Measurements from ENCODE around the gene ILKAP. TPM values are rescaled to one million over a fixed set of nuclear protein-coding genes. Genes with fewer than 3 reads are reported as not detected.

ILKAP gene
- total RNA-seq, 1 experiment from 2014 or later: 53.4 TPM

DNA sequence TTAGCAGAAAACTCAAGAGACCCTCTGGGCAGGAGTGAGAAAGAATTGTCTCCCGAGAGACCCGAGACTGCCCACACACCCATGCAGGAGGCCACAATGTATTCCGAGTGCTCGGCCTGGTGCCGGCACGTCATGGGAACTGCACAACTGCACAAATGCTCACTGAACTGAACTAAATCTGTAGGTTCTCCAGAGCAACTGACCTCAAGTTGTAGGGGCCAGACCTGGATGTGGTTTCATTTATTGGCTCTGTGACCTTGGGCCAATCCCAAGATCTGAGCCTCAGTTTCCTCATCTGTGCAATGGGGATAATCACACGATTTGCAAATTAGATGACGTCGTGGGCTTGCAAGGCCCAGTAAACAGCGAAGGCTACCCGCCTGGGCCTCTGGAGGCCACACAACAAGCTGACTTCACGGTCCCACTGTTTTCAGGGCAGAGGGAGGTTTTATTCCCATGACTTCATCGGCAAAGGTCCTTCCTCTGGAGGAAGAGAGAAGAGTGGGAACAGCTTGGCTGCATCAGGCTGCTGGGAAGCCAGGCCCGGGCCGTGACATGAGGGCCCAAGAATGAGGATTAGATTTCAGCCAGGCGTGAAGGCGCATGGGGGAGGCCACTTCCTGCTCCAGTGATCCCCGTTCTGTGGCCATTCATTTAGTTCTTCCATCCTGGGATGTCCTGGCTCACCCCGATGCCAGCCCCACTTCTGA, 48.3 kb downstream of the ILKAP start:
- Histone ChIP-seq H3K4me1 (ENCODE audit: control insufficient read depth in 1 of 2, insufficient read depth in 2 of 2, low read length in 2 of 2) (peaks cover 4 to 11% of the 10 kb centered on the region in 2 experiments; a peak in 3 of 4 replicates), H3K9me2 (ENCODE audit: insufficient read depth) (no peaks in the 10 kb centered on the region), H3K79me2 (ENCODE audit: insufficient read depth, low read length) (no peaks in the 10 kb centered on the region), H3K9ac (ENCODE audit: low read length) (no peak overlapping the region), H3K36me3 (ENCODE audit: control insufficient read depth in 1 of 2, insufficient read depth in 2 of 2, low read length in 2 of 2) (no peaks in the 10 kb centered on the region), H2AFZ (ENCODE audit: low read depth, low read length, poor library complexity, severe bottlenecking) (no peak overlapping the region), H3K27ac (ENCODE audit: low read depth, low read length) (no peak overlapping the region), H3K27me3 (ENCODE audit: insufficient read depth, low read length) (no peaks in the 10 kb centered on the region), H3K4me3 (replicated peaks in 1 of 2; ENCODE audit: low read depth in 1 of 2, low read length in 2 of 2) (no peak overlapping the region), H3K9me3 (ENCODE audit: control insufficient read depth in 1 of 2, insufficient read depth in 1 of 2, low read depth in 1 of 2, low read length in 2 of 2) (no peaks in the 10 kb centered on the region), H4K20me1 (ENCODE audit: insufficient read depth) (no peaks in the 10 kb centered on the region), H3K4me2 (ENCODE audit: low read length) (no peak overlapping the region)
- no TSS peak for BruUV-seq (replicated peaks)
- ATAC-seq (no peak), DNase-seq (ENCODE audit: low read depth, low spot score) (no peak)
- intact Hi-C loops (cut with micrococcal nuclease): no loop called here
- ChIA-PET CTCF (no interaction called here), RAD21 (ENCODE audit: low non-redundant PET in 1 of 2, low total read pairs in 2 of 2, uncharacterized antibody in 2 of 2, unreplicated experiment in 2 of 2) (no interaction called here), POLR2A (no interaction called here)
- TF ChIP-seq ATF3 (IDR thresholded peaks at IDR 0.05): no peak

- H3K36me3 ChIP-seq (ENCODE audit: control insufficient read depth in 1 of 2, insufficient read depth in 2 of 2, low read length in 2 of 2): no peaks in the 10 kb centered on the region
- intact Hi-C loops (cut with micrococcal nuclease): no loop called here
- DNase-seq (ENCODE audit: low read depth, low spot score): no peak
- H4K20me1 ChIP-seq (ENCODE audit: insufficient read depth): no peaks in the 10 kb centered on the region
- ChIA-PET POLR2A (no interaction called here), CTCF (no interaction called here), RAD21 (ENCODE audit: low non-redundant PET in 1 of 2, low total read pairs in 2 of 2, uncharacterized antibody in 2 of 2, unreplicated experiment in 2 of 2) (no interaction called here)
- H2AFZ ChIP-seq (ENCODE audit: low read depth, low read length, poor library complexity, severe bottlenecking): no peak overlapping the region
- H3K4me2 ChIP-seq (ENCODE audit: low read length): no peak overlapping the region
- no peaks in the 10 kb centered on the region for H3K27me3 ChIP-seq (ENCODE audit: insufficient read depth, low read length)
- peaks cover 3 to 4% of the 10 kb centered on the region in 2 experiments; a peak in 3 of 4 replicates for H3K4me1 ChIP-seq (ENCODE audit: control insufficient read depth in 1 of 2, insufficient read depth in 2 of 2, low read length in 2 of 2)
- no peak overlapping the region for H3K9ac ChIP-seq (ENCODE audit: low read length)
- H3K9me3 ChIP-seq (ENCODE audit: control insufficient read depth in 1 of 2, insufficient read depth in 1 of 2, low read depth in 1 of 2, low read length in 2 of 2): no peaks in the 10 kb centered on the region
- ATAC-seq: no peak
- H3K4me3 ChIP-seq (replicated peaks in 1 of 2; ENCODE audit: low read depth in 1 of 2, low read length in 2 of 2): no peak overlapping the region
- no TSS peak for BruUV-seq (replicated peaks)
- H3K9me2 ChIP-seq (ENCODE audit: insufficient read depth): no peaks in the 10 kb centered on the region
- no peaks in the 10 kb centered on the region for H3K79me2 ChIP-seq (ENCODE audit: insufficient read depth, low read length)
- no peak overlapping the region for H3K27ac ChIP-seq (ENCODE audit: low read depth, low read length)
- no peak for TF ChIP-seq EZH2 (IDR thresholded peaks at IDR 0.05)
- no peak for TF ChIP-seq EGR1 (IDR thresholded peaks at IDR 0.05; ENCODE audit: low read depth)
- TF ChIP-seq SIN3A (IDR thresholded peaks at IDR 0.05; ENCODE audit: low read depth): no peak
- no peak for TF ChIP-seq RAD21 (IDR thresholded peaks at IDR 0.05; ENCODE audit: low read depth)
- no peak for TF ChIP-seq EZH2phosphoT487 (IDR thresholded peaks at IDR 0.05; ENCODE audit: borderline replicate concordance)
- TF ChIP-seq YY1 (IDR thresholded peaks at IDR 0.05; ENCODE audit: extremely low read depth, insufficient replicate concordance, low read depth, low read length): no peak
- TF ChIP-seq, protein P1, sequence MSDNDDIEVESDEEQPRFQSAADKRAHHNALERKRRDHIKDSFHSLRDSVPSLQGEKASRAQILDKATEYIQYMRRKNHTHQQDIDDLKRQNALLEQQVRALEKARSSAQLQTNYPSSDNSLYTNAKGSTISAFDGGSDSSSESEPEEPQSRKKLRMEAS (IDR thresholded peaks at IDR 0.05): no peak
- no peak for TF ChIP-seq SRF (IDR thresholded peaks at IDR 0.05; ENCODE audit: low read depth)
- no peak for TF ChIP-seq ZFX (IDR thresholded peaks at IDR 0.05)
- TF ChIP-seq CEBPB (IDR thresholded peaks at IDR 0.05; ENCODE audit: low read depth): no peak
- TF ChIP-seq SP1 (IDR thresholded peaks at IDR 0.05; ENCODE audit: low read depth): no peak
- no peak for TF ChIP-seq JUND (IDR thresholded peaks at IDR 0.05)
- no peak for TF ChIP-seq REST (IDR thresholded peaks at IDR 0.05; ENCODE audit: low read depth)
- no peak for TF ChIP-seq POLR2A (IDR thresholded peaks at IDR 0.05; ENCODE audit: borderline replicate concordance, extremely low read depth, insufficient read depth, insufficient read length)
- no peak for TF ChIP-seq POLR2AphosphoS5 (IDR thresholded peaks at IDR 0.05; ENCODE audit: low read depth, low read length)
- TF ChIP-seq FOSL1 (IDR thresholded peaks at IDR 0.05; ENCODE audit: low read depth): no peak
- TF ChIP-seq CBX3 (IDR thresholded peaks at IDR 0.05; ENCODE audit: low read depth): no peak
- TF ChIP-seq TCF7L2 (IDR thresholded peaks at IDR 0.05; ENCODE audit: borderline replicate concordance, extremely low read depth, insufficient read depth, insufficient read length): no peak
Observed at GRCh38 chr2:238154570-238154969, 48.9 kb downstream of the ILKAP start.
